Superior temporal gyrus (tissue), 1 donor: ENCODE measurements around the gene BACH2.
"Not testable (repeated sequence)": the region's sequence is repeated elsewhere in the genome, so short reads cannot be mapped to it uniquely, and the experiment has no call there.

Experiments
- DNase-seq: peaks from one replicate; pipeline ENCODE4 v3.0.0-alpha.2; 2016; ENCODE audit errors: extremely low spot score

Gene BACH2

GRCh38 chr6:90302320-90302719 is 5.7 kb upstream of the BACH2 start:
- no peak for DNase-seq

GRCh38 chr6:90301816-90302215 is 5.2 kb upstream of the BACH2 start:
- DNase-seq = no peak

GRCh38 chr6:90298459-90299053 is 1.9 kb upstream of the BACH2 start:
- no peak for DNase-seq

GRCh38 chr6:90297867-90298381 is 1.3 kb upstream of the BACH2 start:
- DNase-seq = peak; percentile 44

GRCh38 chr6:90297115-90297866 is 648 bp upstream of the BACH2 start:
- peak; percentile 39 for DNase-seq

- DNase-seq = peak; percentile 70
Observed at GRCh38 chr6:90295854-90296340, 746 bp downstream of the BACH2 start.

- peak; percentile 71 for DNase-seq
Observed at GRCh38 chr6:90294989-90295853, 1.4 kb downstream of the BACH2 start.

- peak; percentile 50 for DNase-seq
Observed at GRCh38 chr6:90294614-90294988, 2.0 kb downstream of the BACH2 start.

GRCh38 chr6:90294008-90294511 is 2.6 kb downstream of the BACH2 start:
- DNase-seq = peak; percentile 30

- no peak for DNase-seq
Observed at GRCh38 chr6:90293319-90293953, 3.2 kb downstream of the BACH2 start.

GRCh38 chr6:90291565-90291964 is 5.1 kb downstream of the BACH2 start:
- DNase-seq = no peak

GRCh38 chr6:90290811-90291420 is 5.7 kb downstream of the BACH2 start:
- no peak for DNase-seq

- DNase-seq = no peak
Observed at GRCh38 chr6:90289902-90290301, 6.7 kb downstream of the BACH2 start.

- no peak for DNase-seq
Observed at GRCh38 chr6:90288404-90288803, 8.2 kb downstream of the BACH2 start.

- no peak for DNase-seq
Observed at GRCh38 chr6:90286884-90287488, 9.7 kb downstream of the BACH2 start.

- peak; percentile 84 for DNase-seq
Observed at GRCh38 chr6:90285611-90286381, 10.8 kb downstream of the BACH2 start.

- DNase-seq = no peak
Observed at GRCh38 chr6:90285042-90285481, 11.6 kb downstream of the BACH2 start.

GRCh38 chr6:90284236-90285041 is 12.2 kb downstream of the BACH2 start:
- DNase-seq = peak; percentile 29

GRCh38 chr6:90282265-90282664 is 14.4 kb downstream of the BACH2 start:
- not testable (repeated sequence) for DNase-seq
